NK-92 (cell line): ENCODE measurements around the gene PICALM.

ENCODE experiments used
- DNase-seq: peaks from one replicate; lab custom pipeline; 2025; ENCODE audit not compliant: unreplicated experiment; lab: John Stamatoyannopoulos, UW

The PICALM gene

DNA sequence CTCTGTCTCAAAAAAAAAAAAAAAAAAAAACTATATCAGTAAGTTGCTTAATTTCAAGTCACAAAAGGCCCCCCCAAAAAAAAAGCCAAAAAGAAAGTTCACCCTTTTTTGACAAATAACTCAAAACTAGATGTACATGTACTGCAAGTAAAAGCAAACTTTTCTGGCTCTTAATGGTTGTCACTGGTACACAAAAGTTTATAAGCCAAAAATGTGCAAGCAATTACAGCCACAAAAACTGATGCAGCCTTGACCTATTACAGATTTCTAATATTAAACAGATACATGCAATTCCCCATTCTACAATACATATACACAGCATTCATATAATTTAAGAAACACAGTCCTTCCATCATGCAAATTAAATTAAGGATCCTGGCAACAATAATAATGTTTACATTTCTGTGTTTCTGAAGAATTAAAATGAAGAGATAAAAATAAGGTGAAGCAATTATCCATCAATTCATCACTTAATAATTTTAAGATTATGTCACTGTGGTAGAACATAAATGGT, 18.6 kb downstream of the PICALM start:
- DNase-seq, result no peak

DNA sequence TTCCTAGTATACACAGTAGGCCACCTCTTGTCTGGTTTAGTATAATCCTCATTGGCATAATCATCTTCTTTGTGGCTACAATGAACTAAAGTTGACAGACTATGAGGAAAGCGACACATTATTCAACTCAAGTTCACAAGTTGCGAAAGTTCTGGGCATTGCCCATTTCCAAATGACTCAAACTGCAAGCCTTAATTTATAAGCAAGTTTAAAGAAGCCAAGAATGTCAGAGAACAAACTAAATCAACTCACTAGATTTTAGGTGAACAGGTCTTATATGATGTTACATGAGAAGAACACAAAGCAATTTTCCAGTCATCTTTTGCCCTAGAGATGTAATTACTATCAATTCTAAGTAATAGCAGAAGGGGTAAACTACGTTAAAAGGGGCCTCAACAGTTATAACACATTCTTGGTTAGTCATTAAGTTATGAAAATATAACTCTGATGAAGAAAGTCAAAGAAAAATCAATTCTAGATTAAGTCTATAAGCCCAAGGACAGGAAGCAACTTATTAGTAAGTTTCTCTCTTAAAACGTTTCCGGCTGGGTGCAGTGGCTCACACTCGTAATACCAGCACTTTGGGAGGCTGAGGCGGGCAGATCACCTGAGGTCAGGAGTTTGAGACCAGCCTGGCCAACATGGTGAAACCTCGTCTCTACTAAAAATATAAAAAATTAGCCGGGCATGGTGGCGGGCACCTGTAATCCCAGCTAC, 21.5 kb downstream of the PICALM start:
- no peak for DNase-seq

DNA sequence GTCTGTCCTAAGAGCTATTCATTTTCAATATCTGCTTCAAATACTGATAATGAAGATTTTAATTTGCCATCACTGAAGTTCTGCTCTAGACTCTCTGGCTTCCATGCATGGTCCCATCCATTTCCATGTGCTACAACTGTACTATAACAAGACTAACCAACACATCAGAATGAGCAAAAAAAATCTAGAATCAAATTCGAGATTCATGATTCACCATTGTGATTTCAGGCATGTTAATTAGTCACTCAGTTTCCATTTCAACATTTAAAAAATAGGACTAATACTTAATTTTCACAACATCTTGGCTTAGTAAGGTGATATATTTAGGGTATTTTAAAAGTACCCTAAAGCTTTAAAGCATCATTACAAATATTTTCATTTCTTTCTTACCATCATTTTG, 22.8 kb downstream of the PICALM start:
- no peak for DNase-seq

DNA sequence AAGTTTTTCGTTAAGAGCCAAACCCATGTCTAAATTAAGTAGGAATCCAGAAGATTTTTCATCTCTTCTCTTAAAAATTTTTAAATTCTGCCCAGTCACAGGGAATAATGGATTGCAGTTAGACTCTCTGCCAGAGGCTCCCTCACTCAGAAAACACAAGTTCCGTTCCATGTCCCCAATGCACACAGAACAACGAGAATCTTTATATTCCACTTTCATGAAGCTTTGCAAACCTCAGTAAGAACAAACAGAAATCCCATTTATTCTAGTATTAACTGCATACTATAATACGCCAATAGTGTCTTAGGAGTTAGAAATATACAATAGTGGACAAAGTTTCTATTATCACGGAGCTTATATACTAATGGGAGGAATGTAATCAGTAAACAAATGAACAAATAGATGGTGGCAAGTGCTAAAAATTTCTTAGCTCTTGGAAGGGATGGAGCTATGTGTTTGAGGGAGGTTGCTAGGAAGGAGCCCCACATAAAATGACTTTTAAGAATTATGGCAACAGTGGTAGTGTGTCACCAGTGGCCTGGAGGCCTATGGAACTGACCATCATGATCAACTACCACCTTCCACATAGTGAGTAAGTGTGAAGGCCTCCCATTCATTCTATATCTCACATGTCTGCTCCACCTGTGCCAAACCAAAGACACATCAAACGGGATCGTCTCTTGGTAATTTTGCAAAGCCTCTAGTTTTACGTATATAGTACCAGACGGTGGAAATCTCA, 24.9 kb downstream of the PICALM start:
- DNase-seq, result no peak

DNA sequence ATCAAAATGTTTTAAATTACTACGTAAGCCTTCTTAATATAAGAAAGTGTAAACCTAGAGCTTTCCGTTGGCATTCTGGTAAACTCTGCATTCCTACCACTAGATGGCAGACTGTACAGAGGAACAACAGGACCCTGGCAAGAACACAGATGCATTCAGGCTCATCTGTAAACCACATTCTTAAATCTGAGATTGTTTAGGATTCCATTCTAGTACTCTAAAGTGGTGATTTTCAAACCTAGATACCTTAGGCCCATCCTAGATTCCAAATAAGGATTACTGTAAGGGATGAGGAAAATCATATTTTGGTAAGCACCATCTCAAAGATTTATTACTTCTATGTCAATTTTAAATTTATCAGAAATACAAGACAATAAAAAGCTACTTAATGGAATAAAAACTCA, 26.9 kb downstream of the PICALM start:
- DNase-seq, result no peak

DNA sequence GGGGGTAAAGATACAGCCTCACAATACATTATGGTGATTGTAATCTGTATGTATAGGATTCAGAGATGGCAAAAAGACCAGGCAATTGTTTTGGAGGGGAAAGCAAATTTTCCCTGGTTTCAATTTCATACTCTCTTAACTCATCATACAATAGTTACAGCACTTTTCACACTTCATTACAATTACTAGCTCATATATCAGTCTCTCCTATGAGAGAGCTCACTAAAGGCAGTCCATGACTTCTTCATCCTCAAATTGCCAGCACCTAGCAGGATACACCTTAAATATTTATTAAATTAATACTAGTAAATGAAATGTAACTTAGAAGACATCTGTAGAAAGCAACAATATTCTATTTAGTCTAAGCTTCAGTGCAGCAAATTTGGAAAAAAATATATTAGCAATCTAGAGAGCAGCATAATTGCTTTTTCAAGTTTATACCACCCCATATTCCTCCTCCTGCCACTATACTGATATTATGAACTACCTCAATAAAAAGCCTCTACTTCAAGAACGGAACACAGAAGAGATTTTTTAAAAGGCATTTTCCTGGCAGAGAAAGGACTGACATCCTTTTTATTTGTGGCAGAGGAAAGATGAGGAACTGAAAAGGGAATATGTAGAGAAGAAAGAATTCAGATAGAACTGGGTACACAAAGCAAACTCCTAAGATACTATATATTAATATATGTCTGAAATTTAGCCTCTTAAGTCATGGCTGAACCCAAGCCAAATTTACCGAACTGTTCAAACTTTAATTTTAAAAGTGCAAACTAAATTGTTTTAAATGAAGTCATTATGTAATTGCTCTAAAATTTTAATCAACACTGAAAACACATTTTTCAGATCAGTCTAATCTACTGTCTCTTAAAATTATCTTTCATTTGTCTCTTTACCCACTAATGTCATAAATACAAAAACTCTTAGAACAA, 27.7 kb downstream of the PICALM start:
- no peak for DNase-seq

DNA sequence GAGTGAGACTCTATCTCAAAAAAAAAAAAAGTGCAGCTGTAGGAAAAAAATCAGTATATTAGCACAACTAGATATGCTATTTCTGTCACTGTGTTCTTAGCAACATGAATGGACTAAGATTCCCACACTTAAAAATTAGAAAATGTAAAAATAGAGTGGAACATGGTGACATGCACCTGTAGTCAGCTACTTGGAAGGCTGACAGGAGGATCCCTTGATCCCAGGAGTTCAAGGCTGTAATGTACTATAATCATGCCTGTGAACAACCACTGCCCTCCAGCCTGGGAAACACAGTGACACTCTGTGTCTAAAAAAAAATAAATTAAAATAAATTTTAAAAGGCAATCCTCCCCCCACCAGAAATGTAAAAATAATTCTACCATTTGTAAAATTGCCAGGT, 29.8 kb downstream of the PICALM start:
- DNase-seq, result no peak

DNA sequence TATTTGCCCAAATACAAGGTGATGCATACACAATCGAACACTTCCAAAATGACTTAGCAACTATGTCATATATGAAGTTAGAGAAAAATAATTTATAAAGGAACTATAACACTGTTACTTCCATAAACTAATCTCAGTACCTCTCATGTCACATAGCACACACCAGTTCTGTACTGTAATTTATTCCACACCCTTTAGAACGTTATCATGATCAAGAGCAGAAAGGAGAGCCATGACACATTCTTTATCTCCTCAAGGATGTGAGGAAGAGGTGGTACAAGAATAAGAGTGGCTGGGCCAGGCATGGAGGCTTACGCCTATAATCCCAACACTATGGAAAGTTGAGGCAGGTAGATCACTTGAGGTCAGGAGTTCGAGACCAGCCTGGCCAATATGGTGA, 31.1 kb downstream of the PICALM start:
- DNase-seq, result no peak

DNA sequence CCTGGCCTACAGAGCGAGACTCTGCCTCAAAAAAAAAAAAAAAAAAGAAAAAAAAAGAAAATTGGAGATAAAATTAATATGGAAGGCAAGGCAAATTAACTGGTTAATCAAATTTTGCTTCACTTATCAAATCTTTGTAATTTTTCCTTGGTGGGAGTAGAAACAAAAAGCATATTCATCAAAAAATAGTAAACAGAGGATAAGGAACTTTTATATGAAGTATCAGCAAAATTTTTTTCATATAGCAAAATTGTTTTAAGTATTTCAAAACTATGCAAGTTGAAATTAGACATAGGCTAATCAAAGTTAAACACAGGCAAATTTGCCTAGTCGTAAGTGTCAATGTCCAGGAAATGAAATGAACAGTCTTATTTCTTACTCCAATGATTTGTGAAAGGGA, 33.0 kb downstream of the PICALM start:
- DNase-seq, result no peak

DNA sequence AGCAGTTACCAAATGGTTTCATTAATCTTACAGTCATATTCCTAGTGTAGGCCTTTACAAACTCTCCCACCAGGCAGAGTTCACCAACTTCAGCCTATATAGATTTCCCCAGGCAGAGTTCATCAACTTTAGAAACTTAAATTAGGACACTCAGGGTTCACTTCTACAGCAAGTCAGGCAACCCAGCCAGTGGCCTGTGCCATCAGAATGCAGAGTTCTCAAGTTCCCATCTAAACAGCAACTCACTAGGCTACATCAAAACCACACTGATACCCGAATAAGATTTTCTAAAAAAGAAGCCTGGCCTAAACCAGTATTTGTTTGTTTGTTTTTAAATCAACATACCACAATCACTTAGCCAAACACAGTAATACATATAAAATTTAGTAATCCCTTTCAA, 33.7 kb downstream of the PICALM start:
- no peak for DNase-seq

DNA sequence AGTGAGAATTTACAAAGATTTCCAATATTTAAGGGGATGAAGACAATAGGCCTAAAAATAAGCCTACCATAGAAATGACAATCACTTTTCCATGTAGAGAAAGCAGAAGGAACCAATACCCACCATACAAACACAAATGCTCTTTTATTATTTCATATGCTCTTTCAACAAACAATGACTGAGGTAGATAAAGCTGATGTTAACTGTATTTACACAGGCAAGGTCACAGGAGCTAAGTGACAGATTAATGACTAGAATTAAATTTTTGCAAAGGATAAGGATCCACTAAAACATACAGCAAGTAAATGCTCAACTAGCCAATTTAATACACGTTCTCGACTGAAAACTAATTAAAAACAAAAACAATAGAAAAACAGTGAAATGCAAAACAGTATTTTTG, 34.2 kb downstream of the PICALM start:
- DNase-seq, result no peak

DNA sequence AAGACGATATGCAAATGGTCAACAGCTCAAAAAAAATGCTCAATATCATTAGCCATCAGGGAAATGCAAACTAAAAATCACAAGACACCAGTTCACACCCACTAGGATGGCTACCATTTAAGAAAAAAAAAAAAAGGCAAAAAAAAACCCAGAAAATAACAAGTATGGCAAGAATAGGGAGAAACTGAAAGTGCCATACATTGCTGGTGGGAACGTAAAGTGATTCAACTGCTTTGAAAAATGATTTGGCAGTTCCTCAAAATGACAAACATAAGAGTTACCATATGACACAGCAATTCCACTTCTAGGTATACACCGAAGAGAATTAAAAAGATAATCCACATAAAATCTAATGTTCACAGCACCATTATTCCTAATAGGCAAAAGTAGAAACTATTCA, 47.5 kb downstream of the PICALM start:
- no peak for DNase-seq

DNA sequence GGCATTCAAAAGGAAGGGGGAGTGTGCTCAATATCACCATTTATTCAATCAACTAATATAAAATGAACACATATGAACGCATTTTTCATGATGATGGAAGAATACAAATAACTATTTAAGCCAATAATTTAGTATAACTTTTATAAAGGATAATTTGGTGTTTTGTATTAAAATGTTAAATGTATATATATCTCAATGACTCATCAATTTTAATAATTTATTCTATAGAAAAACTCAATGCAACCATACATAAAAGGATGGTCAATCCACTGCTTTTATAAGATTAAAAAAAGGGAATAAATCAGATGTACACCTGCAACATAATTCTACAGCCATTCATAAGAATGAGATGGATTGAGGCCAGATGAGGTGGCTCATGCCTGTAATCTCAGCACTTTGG, 50.6 kb downstream of the PICALM start:
- no peak for DNase-seq

DNA sequence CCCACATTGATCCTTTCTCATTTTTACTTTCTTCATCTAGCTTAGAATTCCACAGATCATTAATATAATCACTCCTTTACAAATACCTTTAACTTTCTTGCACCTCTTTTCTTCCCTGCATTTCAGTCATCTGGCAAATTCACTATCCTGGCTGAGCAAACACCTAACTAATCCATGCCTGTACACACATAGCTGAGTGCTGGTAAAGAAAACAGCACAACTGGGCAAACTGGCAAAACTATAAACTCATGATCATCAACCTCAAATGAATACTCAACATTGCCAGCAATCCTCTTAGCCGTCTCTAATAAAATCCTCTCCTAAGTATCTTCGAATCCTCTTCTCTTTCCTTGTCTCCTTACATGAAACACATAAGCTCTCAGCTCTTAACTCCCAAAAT, 52.4 kb downstream of the PICALM start:
- no peak for DNase-seq

DNA sequence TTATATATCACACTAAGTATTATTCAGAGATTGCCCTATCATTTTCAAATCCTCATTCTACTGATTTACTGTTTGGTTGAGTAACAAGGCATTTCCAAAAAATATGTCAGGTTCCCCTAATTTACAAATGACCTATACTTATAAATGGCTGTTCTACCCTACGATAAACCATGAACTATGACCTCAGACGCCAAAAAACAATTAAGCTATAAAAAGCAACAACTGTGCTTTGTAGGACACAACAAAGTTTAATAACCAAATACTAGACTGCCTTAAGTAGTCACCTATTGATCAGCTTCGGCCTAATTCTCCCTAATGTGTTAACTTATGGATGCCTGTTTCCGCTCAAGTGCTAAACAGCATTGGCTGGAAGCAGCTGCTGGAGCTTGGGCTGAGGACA, 53.2 kb downstream of the PICALM start:
- no peak for DNase-seq

DNA sequence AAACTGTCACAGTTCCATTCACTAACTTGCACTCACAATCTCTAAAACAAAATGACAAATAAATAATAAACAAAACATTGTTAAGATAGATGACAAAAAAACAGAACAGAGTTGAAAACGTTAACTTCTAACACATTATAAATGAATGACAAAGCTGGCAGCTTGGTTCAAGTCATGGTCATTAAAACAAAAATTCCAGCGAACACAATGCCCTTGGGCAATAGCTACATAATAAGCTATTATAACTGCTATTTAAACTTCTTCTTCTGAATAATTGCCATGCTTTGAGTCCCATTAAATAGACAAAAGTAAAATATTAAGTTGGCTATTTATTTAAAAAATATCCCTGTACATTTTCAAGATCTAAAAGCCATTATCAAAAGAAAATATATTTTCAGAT, 54.7 kb downstream of the PICALM start:
- DNase-seq, result no peak

DNA sequence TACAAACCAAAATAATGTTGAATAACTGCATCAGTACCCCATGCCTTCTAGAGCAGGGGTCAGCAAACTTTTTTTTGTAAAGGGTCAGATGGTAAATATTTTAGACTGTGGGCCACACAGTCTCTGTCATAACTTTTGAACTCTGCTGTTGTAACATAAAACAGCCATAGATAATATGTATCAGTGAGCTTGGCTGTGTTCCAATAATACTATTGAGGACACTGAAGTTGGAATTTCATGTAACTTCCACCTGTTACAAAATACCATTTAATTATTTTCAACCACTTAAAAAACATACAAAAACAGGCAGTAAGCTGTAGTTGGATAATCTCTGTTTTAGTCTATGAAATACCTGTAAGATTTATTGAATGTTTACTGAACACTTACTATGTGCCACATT, 55.2 kb downstream of the PICALM start:
- DNase-seq, result no peak

DNA sequence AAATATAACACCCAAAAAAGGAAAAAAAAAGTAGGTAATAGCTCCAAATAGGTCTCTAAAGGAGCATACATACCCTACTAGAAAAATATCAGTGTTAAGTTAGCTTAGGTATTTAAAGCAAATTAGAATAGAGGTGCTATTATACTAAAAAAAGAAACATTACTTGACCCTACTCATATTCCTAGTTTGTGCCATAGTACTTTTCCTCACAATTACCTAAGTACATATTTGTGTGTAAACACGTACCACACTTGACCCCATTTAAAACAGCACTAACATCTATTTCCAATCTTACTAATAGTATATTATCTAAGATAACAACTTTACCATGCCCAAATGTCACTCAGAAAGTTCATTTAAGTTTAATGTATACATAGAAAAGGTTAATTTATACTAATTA, 57.7 kb downstream of the PICALM start:
- no peak for DNase-seq

DNA sequence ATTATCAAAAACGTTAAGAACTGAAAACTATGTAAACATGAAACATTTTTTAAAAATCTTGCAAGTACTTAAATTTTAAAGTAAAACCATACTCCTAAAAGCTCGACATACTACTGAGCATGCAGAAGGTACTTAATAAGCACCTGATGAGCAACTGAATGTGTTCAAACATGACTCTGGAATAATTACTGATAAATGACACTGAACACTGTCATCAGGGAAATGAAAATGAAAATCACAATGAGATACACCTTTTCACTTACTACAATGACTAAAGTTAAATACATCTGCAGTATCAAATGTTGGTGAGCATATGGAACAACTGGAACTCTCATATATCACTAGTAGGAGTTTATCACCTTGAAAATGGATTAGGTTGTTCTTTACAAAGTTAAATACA, 65.2 kb downstream of the PICALM start:
- DNase-seq, result no peak

DNA sequence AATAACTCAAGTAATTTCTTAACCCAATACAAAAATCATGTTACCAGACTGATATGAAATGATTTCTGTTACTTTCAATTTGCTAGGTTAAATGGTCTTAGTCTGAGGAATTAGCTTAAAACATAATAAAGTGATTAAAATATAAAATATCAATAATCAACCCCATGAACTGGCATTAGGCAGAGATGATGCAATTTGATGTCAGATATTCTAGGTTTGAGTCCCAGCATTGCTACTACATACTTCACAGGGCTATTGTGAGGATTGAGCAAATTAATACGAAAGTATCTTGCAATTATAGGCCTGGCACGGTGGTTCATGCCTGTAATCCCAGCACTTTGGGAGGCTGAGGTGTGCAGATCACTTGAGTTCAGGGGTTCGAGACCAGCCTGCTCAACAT, 66.5 kb downstream of the PICALM start:
- DNase-seq, result no peak

DNA sequence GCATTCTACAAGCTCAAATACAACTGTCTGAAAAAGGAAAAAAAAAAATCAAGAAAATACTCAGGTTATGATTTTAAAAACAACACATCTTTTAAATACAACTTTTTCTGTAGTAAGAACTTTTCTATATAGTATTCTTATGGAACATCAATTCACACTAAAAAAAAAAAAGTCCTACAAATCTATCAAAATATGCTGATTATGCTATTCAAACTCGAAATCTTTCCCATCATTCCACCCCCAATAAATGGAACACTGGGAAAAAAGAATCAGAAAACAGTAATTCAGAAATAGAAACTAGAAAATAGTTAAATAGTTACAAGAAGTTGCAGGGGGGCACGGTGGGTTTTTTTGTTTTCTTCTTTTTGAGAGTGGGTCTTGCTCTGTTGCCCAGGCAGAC, 77.4 kb downstream of the PICALM start:
- DNase-seq, result no peak

DNA sequence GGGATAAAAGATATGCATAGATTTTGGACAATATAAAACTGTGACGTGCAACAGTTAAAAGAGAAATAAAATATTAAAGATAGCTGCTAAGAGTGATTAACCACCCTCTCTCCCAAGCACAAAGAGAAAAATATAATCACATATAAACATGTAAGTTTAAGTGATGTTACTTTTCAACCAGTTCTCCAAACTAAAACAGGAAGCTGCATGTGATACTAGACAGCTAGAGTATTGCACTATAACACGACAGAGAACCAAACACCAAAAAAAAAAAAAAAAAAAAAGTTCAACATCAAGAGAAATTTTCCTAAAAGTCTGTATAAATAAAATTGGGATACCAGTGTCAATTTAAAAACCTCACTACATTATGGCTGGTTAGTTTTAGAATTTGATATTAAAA, 79.1 kb downstream of the PICALM start:
- DNase-seq, result no peak
